Stimulated activated naive CD8-positive, alpha-beta T cell treated with anti-CD3 and anti-CD28 coated beads, Interleukin-15, amount 100 ng/mL, for 72 hours (primary cell): ENCODE results near the gene CARD19.
A peak's percentile ranks its signal among the peaks of the same experiment; 100 is the strongest.

Experiments used
- ATAC-seq: fragments of 150-1000 bp; cut with Tn5 transposase; 2 replicates; pipeline ENCODE4 v1.10.0; 2021; ENCODE audit warnings: mild to moderate bottlenecking, moderate library complexity
- DNase-seq, 2 donors: peaks; one replicate each; pipeline ENCODE4 v3.0.0; 2021 to 2022
- H3K27ac Mint-ChIP-seq, 2 donors: one replicate each; pipeline ENCODE4 v1.8.0; 2022; ENCODE audit warnings: mild to moderate bottlenecking in 2 of 2, mixed read lengths in 2 of 2, moderate library complexity in 2 of 2
- H3K27me3 Mint-ChIP-seq: one replicate; pipeline ENCODE4 v1.8.0; 2022; ENCODE audit warnings: mixed read lengths
- H3K4me1 Mint-ChIP-seq: one replicate; pipeline ENCODE4 v1.8.0; 2022; ENCODE audit warnings: mild to moderate bottlenecking, mixed read lengths
- H3K4me3 Mint-ChIP-seq, 2 donors: one replicate each; pipeline ENCODE4 v1.8.0; 2022; ENCODE audit warnings: mild to moderate bottlenecking in 2 of 2, mixed read lengths in 2 of 2, moderate library complexity in 1 of 2
- H3K9me3 Mint-ChIP-seq, 2 donors: one replicate each; pipeline ENCODE4 v1.8.0; 2022; ENCODE audit warnings: mixed read lengths in 2 of 2

The CARD19 gene

GRCh38 chr9:93059715-93060578 is 36.1 kb upstream of the CARD19 start:
- no peaks in the 10 kb centered on the region for H3K27me3 Mint-ChIP-seq
- no peaks in the 10 kb centered on the region for H3K9me3 Mint-ChIP-seq
- peak overlapping the region; percentile 89 to 92 for H3K4me3 Mint-ChIP-seq
- DNase-seq (no peak), ATAC-seq (no peak)
- H3K4me1 Mint-ChIP-seq: peaks cover 84% of the 10 kb centered on the region
- H3K27ac Mint-ChIP-seq: peak overlapping the region; percentile 95 to 98

- H3K4me3 Mint-ChIP-seq: peak overlapping the region; percentile 89 to 92
- no peaks in the 10 kb centered on the region for H3K27me3 Mint-ChIP-seq
- ATAC-seq: no peak
Observed at GRCh38 chr9:93060746-93061259, 35.2 kb upstream of the CARD19 start.

GRCh38 chr9:93061260-93061751 is 34.7 kb upstream of the CARD19 start:
- peak overlapping the region; percentile 89 to 92 for H3K4me3 Mint-ChIP-seq

More at GRCh38 chr9:93060746-93061259, 35.2 kb upstream of the CARD19 start:
- DNase-seq: no peak
- H3K9me3 Mint-ChIP-seq: no peaks in the 10 kb centered on the region
- H3K4me1 Mint-ChIP-seq: peaks cover 84% of the 10 kb centered on the region
- peak overlapping the region; percentile 95 to 98 for H3K27ac Mint-ChIP-seq

GRCh38 chr9:93061791-93062763 is 33.9 kb upstream of the CARD19 start:
- H3K4me3 Mint-ChIP-seq: peak overlapping the region; percentile 89 to 92
- H3K27ac Mint-ChIP-seq: peak overlapping the region; percentile 95 to 98
- no peaks in the 10 kb centered on the region for H3K27me3 Mint-ChIP-seq
- peaks cover 0 to 4% of the 10 kb centered on the region in 2 donors for H3K9me3 Mint-ChIP-seq
- ATAC-seq (no peak), DNase-seq (no peak)
- H3K4me1 Mint-ChIP-seq: peaks cover 90% of the 10 kb centered on the region

More at GRCh38 chr9:93061260-93061751, 34.7 kb upstream of the CARD19 start:
- peaks cover 85% of the 10 kb centered on the region for H3K4me1 Mint-ChIP-seq
- ATAC-seq (no peak), DNase-seq (no peak)
- H3K27ac Mint-ChIP-seq: peak overlapping the region; percentile 95 to 98
- no peaks in the 10 kb centered on the region for H3K27me3 Mint-ChIP-seq
- no peaks in the 10 kb centered on the region for H3K9me3 Mint-ChIP-seq

- peak overlapping the region; percentile 83 to 92 for H3K4me3 Mint-ChIP-seq
- H3K4me1 Mint-ChIP-seq: peaks cover 95% of the 10 kb centered on the region
- DNase-seq (peak; percentile 89 to 96), ATAC-seq (peak; percentile 97)
- peaks cover 0 to 5% of the 10 kb centered on the region in 2 donors for H3K9me3 Mint-ChIP-seq
- no peaks in the 10 kb centered on the region for H3K27me3 Mint-ChIP-seq
- peak overlapping the region; percentile 97 to 98 for H3K27ac Mint-ChIP-seq
Observed at GRCh38 chr9:93064392-93065134, 31.5 kb upstream of the CARD19 start.

GRCh38 chr9:93065135-93065720 is 30.8 kb upstream of the CARD19 start:
- DNase-seq (no peak), ATAC-seq (no peak)
- H3K4me1 Mint-ChIP-seq: peaks cover 91% of the 10 kb centered on the region
- peak overlapping the region; percentile 83 to 92 for H3K4me3 Mint-ChIP-seq
- peak overlapping the region; percentile 97 for H3K27ac Mint-ChIP-seq
- H3K27me3 Mint-ChIP-seq: no peaks in the 10 kb centered on the region
- H3K9me3 Mint-ChIP-seq: peaks cover 0 to 5% of the 10 kb centered on the region in 2 donors

GRCh38 chr9:93066978-93067603 is 28.9 kb upstream of the CARD19 start:
- H3K4me1 Mint-ChIP-seq: peaks cover 91% of the 10 kb centered on the region
- no peak for ATAC-seq
- H3K9me3 Mint-ChIP-seq: peaks cover 0 to 5% of the 10 kb centered on the region in 2 donors

GRCh38 chr9:93068956-93069355 is 27.1 kb upstream of the CARD19 start:
- H3K4me1 Mint-ChIP-seq: peaks cover 89% of the 10 kb centered on the region
- no peak overlapping the region for H3K4me3 Mint-ChIP-seq
- DNase-seq: no peak
- no peak overlapping the region for H3K27ac Mint-ChIP-seq
- H3K27me3 Mint-ChIP-seq: no peaks in the 10 kb centered on the region
- peaks cover 0 to 5% of the 10 kb centered on the region in 2 donors for H3K9me3 Mint-ChIP-seq
- no peak for ATAC-seq

More at GRCh38 chr9:93066978-93067603, 28.9 kb upstream of the CARD19 start:
- Mint-ChIP-seq H3K27ac (peak overlapping the region; percentile 51 to 84), H3K4me3 (no peak overlapping the region), H3K27me3 (no peaks in the 10 kb centered on the region)
- DNase-seq: no peak

- H3K27ac Mint-ChIP-seq: no peak overlapping the region
Observed at GRCh38 chr9:93071464-93071863, 24.6 kb upstream of the CARD19 start.

GRCh38 chr9:93072383-93072795 is 23.6 kb upstream of the CARD19 start:
- DNase-seq (no peak), ATAC-seq (peak; percentile 15)
- Mint-ChIP-seq H3K9me3 (no peaks in the 10 kb centered on the region), H3K27me3 (no peaks in the 10 kb centered on the region), H3K4me3 (no peak overlapping the region), H3K4me1 (peaks cover 84% of the 10 kb centered on the region), H3K27ac (no peak overlapping the region)

More at GRCh38 chr9:93071464-93071863, 24.6 kb upstream of the CARD19 start:
- Mint-ChIP-seq H3K9me3 (peaks cover 0 to 5% of the 10 kb centered on the region in 2 donors), H3K27me3 (no peaks in the 10 kb centered on the region), H3K4me3 (no peak overlapping the region), H3K4me1 (peaks cover 82% of the 10 kb centered on the region)
- ATAC-seq: no peak
- DNase-seq: no peak

- Mint-ChIP-seq H3K27me3 (no peaks in the 10 kb centered on the region), H3K4me3 (no peak overlapping the region), H3K9me3 (no peaks in the 10 kb centered on the region), H3K4me1 (peaks cover 76% of the 10 kb centered on the region), H3K27ac (peak overlapping the region in 1 of 2 donors; percentile 48)
- ATAC-seq (no peak), DNase-seq (no peak)
Observed at GRCh38 chr9:93076101-93076791, 19.8 kb upstream of the CARD19 start.

GRCh38 chr9:93076792-93077128 is 19.3 kb upstream of the CARD19 start:
- H3K27ac Mint-ChIP-seq: peak overlapping the region in 1 of 2 donors; percentile 48
- ATAC-seq (no peak), DNase-seq (no peak)
- no peaks in the 10 kb centered on the region for H3K9me3 Mint-ChIP-seq
- H3K4me1 Mint-ChIP-seq: peaks cover 76% of the 10 kb centered on the region
- H3K4me3 Mint-ChIP-seq: no peak overlapping the region
- no peaks in the 10 kb centered on the region for H3K27me3 Mint-ChIP-seq

- no peaks in the 10 kb centered on the region for H3K27me3 Mint-ChIP-seq
- ATAC-seq (peak; percentile 35), DNase-seq (no peak)
- no peak overlapping the region for H3K4me3 Mint-ChIP-seq
- H3K27ac Mint-ChIP-seq: peak overlapping the region in 1 of 2 donors; percentile 55
- peaks cover 76% of the 10 kb centered on the region for H3K4me1 Mint-ChIP-seq
- no peaks in the 10 kb centered on the region for H3K9me3 Mint-ChIP-seq
Observed at GRCh38 chr9:93077367-93077766, 18.6 kb upstream of the CARD19 start.
